H9 (cell line): ENCODE results near the gene SLC16A2. TPM values are rescaled to one million over a fixed set of nuclear protein-coding genes. Genes with fewer than 3 reads are reported as not detected.

Experiments used
- DNase-seq: peaks from one replicate; pipeline ENCODE4 v3.0.0-alpha.2; 2017
- H2AFZ ChIP-seq: one replicate; pipeline ENCODE4 v1.6.1; 2013; ENCODE audit warnings: mild to moderate bottlenecking, low read length, control low read depth, moderate library complexity
- H2AK5ac ChIP-seq: 2 replicates; pipeline ENCODE4 v1.6.1; 2013; ENCODE audit warnings: low read length, control low read depth, mixed read lengths; ENCODE audit not compliant: insufficient read length
- H2BK120ac ChIP-seq: one replicate; pipeline ENCODE4 v1.6.1; 2013; ENCODE audit warnings: low read depth, mild to moderate bottlenecking, low read length, control low read depth, inconsistent platforms; ENCODE audit not compliant: poor library complexity, severe bottlenecking
- H2BK12ac ChIP-seq: 2 replicates; pipeline ENCODE4 v1.6.1; 2013; ENCODE audit warnings: low read length, control low read depth, mixed read lengths, low read depth; ENCODE audit not compliant: insufficient read length
- H2BK15ac ChIP-seq: 2 replicates; pipeline ENCODE4 v1.6.1; 2013; ENCODE audit warnings: low read depth, low read length, control low read depth
- H2BK20ac ChIP-seq: one replicate; pipeline ENCODE4 v1.6.1; 2013; ENCODE audit warnings: low read depth, mild to moderate bottlenecking, low read length, control low read depth, inconsistent platforms; ENCODE audit not compliant: poor library complexity, severe bottlenecking
- H2BK5ac ChIP-seq: 2 replicates; pipeline ENCODE4 v1.6.1; 2013; ENCODE audit warnings: low read length, control low read depth, mixed read lengths; ENCODE audit not compliant: insufficient read length
- H3K14ac ChIP-seq: 2 replicates; pipeline ENCODE4 v1.6.1; 2013; ENCODE audit warnings: low read length, control low read depth; ENCODE audit not compliant: insufficient read depth
- H3K18ac ChIP-seq: 2 replicates; pipeline ENCODE4 v1.6.1; 2013; ENCODE audit warnings: low read depth, mild to moderate bottlenecking, mixed read lengths, low read length, control low read depth; ENCODE audit not compliant: insufficient read length
- H3K23ac ChIP-seq: 2 replicates; pipeline ENCODE4 v1.6.1; 2013; ENCODE audit warnings: low read length, control low read depth, mixed read lengths, low read depth; ENCODE audit not compliant: insufficient read length
- H3K23me2 ChIP-seq: 2 replicates; pipeline ENCODE4 v1.6.1; 2013; ENCODE audit warnings: low read depth, mild to moderate bottlenecking, mixed read lengths, low read length, control low read depth; ENCODE audit not compliant: insufficient read length, poor library complexity, severe bottlenecking
- H3K27ac ChIP-seq: 2 replicates; pipeline ENCODE4 v1.5.1; 2013; ENCODE audit warnings: low read length, control low read depth, mixed read lengths, low read depth; ENCODE audit not compliant: insufficient read length
- H3K27me3 ChIP-seq: 2 replicates; pipeline ENCODE4 v1.6.1; 2013; ENCODE audit warnings: low read length, control low read depth, inconsistent platforms; ENCODE audit not compliant: insufficient read depth
- H3K4ac ChIP-seq: 2 replicates; pipeline ENCODE4 v1.6.1; 2013; ENCODE audit warnings: low read depth, mild to moderate bottlenecking, control low read depth, inconsistent platforms, low read length, moderate library complexity
- H3K4me1 ChIP-seq: 2 replicates; pipeline ENCODE4 v1.6.1; 2013; ENCODE audit warnings: low read length, control low read depth, inconsistent platforms; ENCODE audit not compliant: insufficient read depth
- H3K4me2 ChIP-seq: 2 replicates; pipeline ENCODE4 v1.6.1; 2013; ENCODE audit warnings: low read length, control low read depth, mixed read lengths; ENCODE audit not compliant: insufficient read length, insufficient read depth
- H3K56ac ChIP-seq: 2 replicates; pipeline ENCODE4 v1.6.1; 2013; ENCODE audit warnings: low read depth, mild to moderate bottlenecking, mixed read lengths, low read length, control low read depth; ENCODE audit not compliant: insufficient read length
- H3K79me1 ChIP-seq: 2 replicates; pipeline ENCODE4 v1.6.1; 2013; ENCODE audit warnings: low read depth, mild to moderate bottlenecking, moderate library complexity, low read length, control low read depth, inconsistent platforms; ENCODE audit not compliant: insufficient read depth, poor library complexity, severe bottlenecking
- H3K79me2 ChIP-seq: 2 replicates; pipeline ENCODE4 v1.6.1; 2013; ENCODE audit warnings: low read length, control low read depth, inconsistent platforms; ENCODE audit not compliant: insufficient read depth
- H3K9ac ChIP-seq: 2 replicates; pipeline ENCODE4 v1.6.1; 2013; ENCODE audit warnings: low read length, control low read depth, mixed read lengths; ENCODE audit not compliant: insufficient read length; ENCODE audit errors: extremely low read depth
- H3K9me3 ChIP-seq: one replicate; pipeline ENCODE4 v1.6.1; 2013; ENCODE audit warnings: low read depth, low read length, inconsistent platforms; ENCODE audit not compliant: control insufficient read depth
- H3T11ph ChIP-seq: one replicate; pipeline ENCODE4 v1.6.1; 2013; ENCODE audit warnings: mild to moderate bottlenecking, low read length, control low read depth, inconsistent platforms
- H4K20me1 ChIP-seq: one replicate; pipeline ENCODE4 v1.6.1; 2013; ENCODE audit not compliant: control insufficient read depth, insufficient read length, insufficient read depth
- H4K5ac ChIP-seq: 2 replicates; pipeline ENCODE4 v1.6.1; 2013; ENCODE audit warnings: low read depth, mild to moderate bottlenecking, mixed read lengths, low read length, control low read depth; ENCODE audit not compliant: insufficient read length
- H4K8ac ChIP-seq: replicated peaks from 2 replicates; pipeline ENCODE4 v1.6.1; 2013; ENCODE audit warnings: low read length, control low read depth, mixed read lengths, low read depth; ENCODE audit not compliant: insufficient read length
- H4K91ac ChIP-seq: 2 replicates; pipeline ENCODE4 v1.6.1; 2013; ENCODE audit warnings: low read depth, mild to moderate bottlenecking, moderate library complexity, mixed read lengths, low read length, control low read depth; ENCODE audit not compliant: insufficient read length
- H3K27ac Mint-ChIP-seq, 3 experiments: 2 replicates in 2 of 3; 3 replicates in 1 of 3; pipeline ENCODE4 v1.8.0; 2020 to 2021; ENCODE audit warnings: mixed read lengths in 3 of 3, mild to moderate bottlenecking in 1 of 3, moderate library complexity in 1 of 3
- H3K27me3 Mint-ChIP-seq: 2 replicates; pipeline ENCODE4 v1.8.0; 2021; ENCODE audit warnings: low read depth, mild to moderate bottlenecking, moderate library complexity, mixed read lengths
- H3K36me3 Mint-ChIP-seq, 3 experiments: 2 replicates in 2 of 3; 3 replicates in 1 of 3; pipeline ENCODE4 v1.8.0; 2020 to 2021; ENCODE audit warnings: low read depth in 3 of 3, mixed read lengths in 3 of 3; ENCODE audit not compliant: insufficient read depth in 1 of 3
- H3K4me1 Mint-ChIP-seq, 2 experiments: 2 replicates each; pipeline ENCODE4 v1.8.0; 2020; ENCODE audit warnings: mixed read lengths in 2 of 2
- H3K4me3 Mint-ChIP-seq, 2 experiments: 2 replicates in 1 of 2; 3 replicates in 1 of 2; pipeline ENCODE4 v1.8.0; 2020 to 2021; ENCODE audit warnings: mild to moderate bottlenecking in 2 of 2, mixed read lengths in 2 of 2, moderate library complexity in 1 of 2
- H3K9me3 Mint-ChIP-seq, 2 experiments: 2 replicates in 1 of 2; 3 replicates in 1 of 2; pipeline ENCODE4 v1.8.0; 2020; ENCODE audit warnings: mild to moderate bottlenecking in 2 of 2, mixed read lengths in 2 of 2, moderate library complexity in 1 of 2
- WGBS: extraction: QIAGEN DNeasy Blood & Tissue Kit; methylation state at CpG from one replicate; pipeline ENCODE4 v1.1.7; 2013; ENCODE audit warnings: missing lambda C conversion rate, low lambda C conversion rate, mixed read lengths; ENCODE audit not compliant: insufficient read length; ENCODE audit errors: extremely low coverage; 5-methylcytosine and 5-hydroxymethylcytosine counted together
- total RNA-seq: library from RNA; stranded (reverse); gene quantifications from 2 replicates; pipeline ENCODE4 v1.2.1, GENCODE V29; 2021
- TF ChIP-seq, protein P1 (sequence below): fragments of 200-600 bp; sonication (generic); conservative IDR thresholded peaks from 3 replicates; pipeline ENCODE4 v1.8.0; 2021; ENCODE audit warnings: antibody characterized with exemption, mild to moderate bottlenecking

The SLC16A2 gene
- total RNA-seq, 1 experiment from 2014 or later: 17.1 TPM

DNA sequence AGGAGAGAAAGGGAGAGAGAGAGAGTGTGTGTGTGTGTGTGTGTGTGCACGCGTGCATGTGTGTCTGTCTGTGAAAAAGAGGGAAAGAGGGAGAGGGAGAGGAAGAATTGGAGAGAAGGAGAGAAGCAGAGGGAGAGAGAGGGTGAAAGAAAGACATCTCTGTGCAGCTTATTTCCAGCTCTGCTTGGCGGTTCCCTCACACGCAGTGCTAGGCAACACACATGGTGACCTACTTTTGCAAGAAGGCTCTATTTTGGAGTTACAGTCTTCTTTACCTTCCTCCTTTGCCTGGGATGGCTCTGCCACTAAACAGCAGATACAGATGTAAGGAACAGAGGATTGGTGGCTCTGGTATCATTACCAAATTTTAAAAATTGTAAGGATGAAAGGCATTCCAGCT, 40.1 kb downstream of the SLC16A2 start:
- H2AFZ ChIP-seq: no peak overlapping the region
- no peak overlapping the region for H3K4me2 ChIP-seq
- no peaks in the 10 kb centered on the region for H3K79me2 ChIP-seq
- H3K56ac ChIP-seq: no peak overlapping the region
- no peak for DNase-seq
- no peak overlapping the region for H4K8ac ChIP-seq
- no peak overlapping the region for H2BK12ac ChIP-seq
- H3K23ac ChIP-seq: no peak overlapping the region
- H3K14ac ChIP-seq: no peak overlapping the region
- H3K4me3 Mint-ChIP-seq: no peak overlapping the region
- H3K4me1 Mint-ChIP-seq: peaks cover 14 to 16% of the 10 kb centered on the region in 2 experiments
- peaks cover 5 to 6% (median 5%) of the 10 kb centered on the region in 3 experiments; a peak in 5 of 7 replicates for H3K36me3 Mint-ChIP-seq
- no peak overlapping the region for H3T11ph ChIP-seq
- H3K9ac ChIP-seq: no peak overlapping the region
- H3K4me1 ChIP-seq: no peaks in the 10 kb centered on the region; the same call in 1 of the 2 replicates
- peaks cover 8% of the 10 kb centered on the region for H3K9me3 ChIP-seq
- H3K9me3 Mint-ChIP-seq: peaks cover 17 to 46% of the 10 kb centered on the region in 2 experiments
- no peak overlapping the region for H2BK15ac ChIP-seq
- no peak overlapping the region for H3K27ac ChIP-seq
- H4K91ac ChIP-seq: no peak overlapping the region
- no peak overlapping the region for H2BK20ac ChIP-seq
- H2BK120ac ChIP-seq: no peak overlapping the region
- H3K4ac ChIP-seq: no peak overlapping the region
- no peaks in the 10 kb centered on the region for H3K27me3 ChIP-seq
- no peaks in the 10 kb centered on the region for H4K20me1 ChIP-seq
- no peak overlapping the region for H2BK5ac ChIP-seq
- no peak overlapping the region; a peak in 1 of 7 replicates for H3K27ac Mint-ChIP-seq
- TF ChIP-seq, protein P1, sequence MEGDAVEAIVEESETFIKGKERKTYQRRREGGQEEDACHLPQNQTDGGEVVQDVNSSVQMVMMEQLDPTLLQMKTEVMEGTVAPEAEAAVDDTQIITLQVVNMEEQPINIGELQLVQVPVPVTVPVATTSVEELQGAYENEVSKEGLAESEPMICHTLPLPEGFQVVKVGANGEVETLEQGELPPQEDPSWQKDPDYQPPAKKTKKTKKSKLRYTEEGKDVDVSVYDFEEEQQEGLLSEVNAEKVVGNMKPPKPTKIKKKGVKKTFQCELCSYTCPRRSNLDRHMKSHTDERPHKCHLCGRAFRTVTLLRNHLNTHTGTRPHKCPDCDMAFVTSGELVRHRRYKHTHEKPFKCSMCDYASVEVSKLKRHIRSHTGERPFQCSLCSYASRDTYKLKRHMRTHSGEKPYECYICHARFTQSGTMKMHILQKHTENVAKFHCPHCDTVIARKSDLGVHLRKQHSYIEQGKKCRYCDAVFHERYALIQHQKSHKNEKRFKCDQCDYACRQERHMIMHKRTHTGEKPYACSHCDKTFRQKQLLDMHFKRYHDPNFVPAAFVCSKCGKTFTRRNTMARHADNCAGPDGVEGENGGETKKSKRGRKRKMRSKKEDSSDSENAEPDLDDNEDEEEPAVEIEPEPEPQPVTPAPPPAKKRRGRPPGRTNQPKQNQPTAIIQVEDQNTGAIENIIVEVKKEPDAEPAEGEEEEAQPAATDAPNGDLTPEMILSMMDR: no peak
- no peaks in the 10 kb centered on the region for H3K79me1 ChIP-seq
- no peak overlapping the region for H3K18ac ChIP-seq
- no peaks in the 10 kb centered on the region for H3K23me2 ChIP-seq
- peaks cover 3% of the 10 kb centered on the region for H3K27me3 Mint-ChIP-seq
- H4K5ac ChIP-seq: no peak overlapping the region
- no CpG with 5 or more reads among the region's 4 CpGs for WGBS
- no peak overlapping the region for H2AK5ac ChIP-seq
